ENCODE data around the gene ZNF462.
A peak's percentile ranks its signal among the peaks of the same experiment; 100 is the strongest.

ZNF462 gene

GRCh38 chr9:106860721-106861639, 2.0 kb upstream of the ZNF462 start:
- no peaks in the 10 kb centered on the region for H3K79me1 ChIP-seq (ENCODE audit: low read depth, low read length)
- peaks cover 0 to 1% of the 10 kb centered on the region in 2 donors for H3K4me1 ChIP-seq (ENCODE audit: control insufficient read depth in 2 of 2, insufficient read depth in 1 of 2, low read depth in 1 of 2, low read length in 2 of 2)
- no peak overlapping the region for H3K23ac ChIP-seq (ENCODE audit: low read depth, low read length, poor library complexity)
- peaks cover 0 to 24% of the 10 kb centered on the region in 2 donors for H3K9me3 ChIP-seq (replicated peaks in 1 of 2; ENCODE audit: control insufficient read depth in 2 of 2, insufficient read depth in 1 of 2, low read depth in 1 of 2, low read length in 2 of 2)
- no peak overlapping the region for H4K8ac ChIP-seq (ENCODE audit: low read depth, low read length)
- H3K4ac ChIP-seq (ENCODE audit: low read length), result peak overlapping the region; percentile 86
- peak overlapping the region; percentile 98 for H2BK5ac ChIP-seq (ENCODE audit: low read length)
- no peak overlapping the region for H2BK12ac ChIP-seq (ENCODE audit: low read length)
- peak overlapping the region; percentile 71 for H3K9ac ChIP-seq (ENCODE audit: low read depth, low read length, poor library complexity)
- DNase-seq (ENCODE audit: low spot score), result peak; percentile 61
- H3K14ac ChIP-seq (ENCODE audit: low read length), result peak overlapping the region; percentile 82
- peak overlapping the region; percentile 86 for H2AFZ ChIP-seq (ENCODE audit: low read length)
- peak overlapping the region; percentile 86 for H3K27ac ChIP-seq (replicated peaks; ENCODE audit: low read length)
- H3K4me2 ChIP-seq (ENCODE audit: insufficient read depth, low read length, poor library complexity, severe bottlenecking), result peak overlapping the region; percentile 54
- no peaks in the 10 kb centered on the region for H3K27me3 ChIP-seq (ENCODE audit: control insufficient read depth in 3 of 3, insufficient read depth in 3 of 3, low read depth in 1 of 3, low read length in 3 of 3)
- H4K91ac ChIP-seq (ENCODE audit: low read depth, low read length, poor library complexity), result no peak overlapping the region
- H2BK120ac ChIP-seq (ENCODE audit: low read depth, low read length), result peak overlapping the region; percentile 83
- WGBS, 2 donors (ENCODE audit: extremely low coverage in 2 of 2, insufficient read length in 2 of 2, insufficient replicate concordance in 1 of 2), result no CpG with 5 or more reads among the region's 51 CpGs
- peak overlapping the region; percentile 14 for H2BK15ac ChIP-seq (ENCODE audit: low read length)
- H3K36me3 ChIP-seq (replicated peaks in 1 of 2; ENCODE audit: control insufficient read depth in 2 of 2, insufficient read depth in 2 of 2, low read length in 2 of 2), result peaks cover 0 to 6% of the 10 kb centered on the region in 2 donors
- H3K4me3 ChIP-seq (ENCODE audit: low read length in 2 of 2), result peak overlapping the region; percentile 94
- peak overlapping the region; percentile 68 for H2AK5ac ChIP-seq (ENCODE audit: low read depth, low read length)
- peak overlapping the region; percentile 91 for H3K18ac ChIP-seq (ENCODE audit: low read length)

GRCh38 chr9:106861640-106862109, 1.3 kb upstream of the ZNF462 start:
- H2AFZ ChIP-seq (ENCODE audit: low read length), result peak overlapping the region; percentile 86
- H3K27me3 ChIP-seq (ENCODE audit: control insufficient read depth in 3 of 3, insufficient read depth in 3 of 3, low read depth in 1 of 3, low read length in 3 of 3), result no peaks in the 10 kb centered on the region
- no peak overlapping the region for H3K23ac ChIP-seq (ENCODE audit: low read depth, low read length, poor library complexity)
- no peak overlapping the region for H2BK15ac ChIP-seq (ENCODE audit: low read length)
- H3K4me1 ChIP-seq (ENCODE audit: control insufficient read depth in 2 of 2, insufficient read depth in 1 of 2, low read depth in 1 of 2, low read length in 2 of 2), result peaks cover 2 to 4% of the 10 kb centered on the region in 2 donors
- no peak overlapping the region for H2BK12ac ChIP-seq (ENCODE audit: low read length)
- peak overlapping the region; percentile 54 for H3K4me2 ChIP-seq (ENCODE audit: insufficient read depth, low read length, poor library complexity, severe bottlenecking)
- peak overlapping the region; percentile 94 for H3K4me3 ChIP-seq (ENCODE audit: low read length in 2 of 2)
- H2BK5ac ChIP-seq (ENCODE audit: low read length), result no peak overlapping the region
- H4K8ac ChIP-seq (ENCODE audit: low read depth, low read length), result no peak overlapping the region
- H3K9me3 ChIP-seq (replicated peaks in 1 of 2; ENCODE audit: control insufficient read depth in 2 of 2, insufficient read depth in 1 of 2, low read depth in 1 of 2, low read length in 2 of 2), result peaks cover 0 to 31% of the 10 kb centered on the region in 2 donors
- WGBS, 2 donors (ENCODE audit: extremely low coverage in 2 of 2, insufficient read length in 2 of 2, insufficient replicate concordance in 1 of 2), result no CpG with 5 or more reads among the region's 15 CpGs
- peaks cover 0 to 13% of the 10 kb centered on the region in 2 donors for H3K36me3 ChIP-seq (replicated peaks in 1 of 2; ENCODE audit: control insufficient read depth in 2 of 2, insufficient read depth in 2 of 2, low read length in 2 of 2)
- no peak overlapping the region for H2AK5ac ChIP-seq (ENCODE audit: low read depth, low read length)
- peak overlapping the region; percentile 86 for H3K27ac ChIP-seq (replicated peaks; ENCODE audit: low read length)
- DNase-seq (ENCODE audit: low spot score), result no peak
- H2BK120ac ChIP-seq (ENCODE audit: low read depth, low read length), result no peak overlapping the region
- H3K18ac ChIP-seq (ENCODE audit: low read length), result no peak overlapping the region
- H3K4ac ChIP-seq (ENCODE audit: low read length), result no peak overlapping the region
- no peaks in the 10 kb centered on the region for H3K79me1 ChIP-seq (ENCODE audit: low read depth, low read length)
- no peak overlapping the region for H3K14ac ChIP-seq (ENCODE audit: low read length)
- no peak overlapping the region for H4K91ac ChIP-seq (ENCODE audit: low read depth, low read length, poor library complexity)
- no peak overlapping the region for H3K9ac ChIP-seq (ENCODE audit: low read depth, low read length, poor library complexity)

GRCh38 chr9:106862110-106862820, 701 bp upstream of the ZNF462 start:
- no peak overlapping the region for H4K8ac ChIP-seq (ENCODE audit: low read depth, low read length)
- no peak overlapping the region for H3K14ac ChIP-seq (ENCODE audit: low read length)
- no peak overlapping the region for H2BK120ac ChIP-seq (ENCODE audit: low read depth, low read length)
- no peak overlapping the region for H2AK5ac ChIP-seq (ENCODE audit: low read depth, low read length)
- no peak overlapping the region for H3K23ac ChIP-seq (ENCODE audit: low read depth, low read length, poor library complexity)
- H3K4me3 ChIP-seq (ENCODE audit: low read length in 2 of 2), result peak overlapping the region; percentile 94
- H3K27ac ChIP-seq (replicated peaks; ENCODE audit: low read length), result peak overlapping the region; percentile 83
- peaks cover 0 to 19% of the 10 kb centered on the region in 2 donors for H3K36me3 ChIP-seq (replicated peaks in 1 of 2; ENCODE audit: control insufficient read depth in 2 of 2, insufficient read depth in 2 of 2, low read length in 2 of 2)
- peak overlapping the region; percentile 86 for H2AFZ ChIP-seq (ENCODE audit: low read length)
- no peak overlapping the region for H4K91ac ChIP-seq (ENCODE audit: low read depth, low read length, poor library complexity)
- H2BK15ac ChIP-seq (ENCODE audit: low read length), result no peak overlapping the region
- peak overlapping the region; percentile 89 for H3K18ac ChIP-seq (ENCODE audit: low read length)
- H3K4ac ChIP-seq (ENCODE audit: low read length), result no peak overlapping the region
- peak overlapping the region; percentile 80 for H3K9ac ChIP-seq (ENCODE audit: low read depth, low read length, poor library complexity)
- H3K4me2 ChIP-seq (ENCODE audit: insufficient read depth, low read length, poor library complexity, severe bottlenecking), result peak overlapping the region; percentile 54
- H3K9me3 ChIP-seq (replicated peaks in 1 of 2; ENCODE audit: control insufficient read depth in 2 of 2, insufficient read depth in 1 of 2, low read depth in 1 of 2, low read length in 2 of 2), result peaks cover 0 to 37% of the 10 kb centered on the region in 2 donors
- H3K79me1 ChIP-seq (ENCODE audit: low read depth, low read length), result no peaks in the 10 kb centered on the region
- peak; percentile 54 for DNase-seq (ENCODE audit: low spot score)
- H2BK12ac ChIP-seq (ENCODE audit: low read length), result no peak overlapping the region
- WGBS, 2 donors (ENCODE audit: extremely low coverage in 2 of 2, insufficient read length in 2 of 2, insufficient replicate concordance in 1 of 2), result no CpG with 5 or more reads among the region's 32 CpGs
- no peaks in the 10 kb centered on the region for H3K27me3 ChIP-seq (ENCODE audit: control insufficient read depth in 3 of 3, insufficient read depth in 3 of 3, low read depth in 1 of 3, low read length in 3 of 3)
- H2BK5ac ChIP-seq (ENCODE audit: low read length), result peak overlapping the region; percentile 63
- peaks cover 2 to 4% of the 10 kb centered on the region in 2 donors for H3K4me1 ChIP-seq (ENCODE audit: control insufficient read depth in 2 of 2, insufficient read depth in 1 of 2, low read depth in 1 of 2, low read length in 2 of 2)

Measured in neuronal stem cell (in vitro differentiated cells).